BE2C (cell line): ENCODE data around the gene FAM187B.
"Not testable (repeated sequence)": the region's sequence is repeated elsewhere in the genome, so short reads cannot be mapped to it uniquely, and the experiment has no call there.

ENCODE experiments used
- DNase-seq: peaks from one replicate; pipeline ENCODE4 v3.0.0-alpha.2; 2020
- H3K27me3 ChIP-seq: fragments of 250-450 bp; sonication (Bioruptor Pico); 2 replicates; pipeline ENCODE4 v1.5.1; 2020; ENCODE audit warnings: mild to moderate bottlenecking
- H3K36me3 ChIP-seq: fragments of 250-450 bp; sonication (Bioruptor Pico); 2 replicates; pipeline ENCODE4 v1.5.1; 2020; ENCODE audit warnings: mild to moderate bottlenecking
- H3K4me1 ChIP-seq: fragments of 250-450 bp; sonication (Bioruptor Pico); 2 replicates; pipeline ENCODE4 v1.5.1; 2020
- H3K4me3 ChIP-seq: 2 replicates; pipeline ENCODE4 v1.5.1; 2011; ENCODE audit warnings: low read depth, low read length
- H3K9me3 ChIP-seq: fragments of 250-450 bp; sonication (Bioruptor Pico); 2 replicates; pipeline ENCODE4 v1.5.1; 2020
- CTCF ChIP-seq: IDR thresholded peaks from 2 replicates; pipeline ENCODE4 v1.5.1; 2012; ENCODE audit warnings: mild to moderate bottlenecking, low read depth, low read length

The FAM187B gene

GRCh38 chr19:35240327-35240726, 11.8 kb upstream of the FAM187B start:
- no peaks in the 10 kb centered on the region; the same call in 1 of the 2 replicates for H3K9me3 ChIP-seq
- no peak for TF ChIP-seq CTCF
- H3K4me1 ChIP-seq = no peaks in the 10 kb centered on the region
- peaks cover 10% of the 10 kb centered on the region for H3K27me3 ChIP-seq
- no peak overlapping the region for H3K4me3 ChIP-seq
- no peaks in the 10 kb centered on the region for H3K36me3 ChIP-seq
- no peak for DNase-seq

- not testable (repeated sequence) for DNase-seq, H3K4me3 ChIP-seq, H3K9me3 ChIP-seq, H3K36me3 ChIP-seq, H3K4me1 ChIP-seq
- H3K27me3 ChIP-seq = peaks cover 10% of the 10 kb centered on the region
Measured at GRCh38 chr19:35239597-35239996, 11.1 kb upstream of the FAM187B start.

GRCh38 chr19:35236638-35237400, 8.3 kb upstream of the FAM187B start:
- Histone ChIP-seq H3K4me1 (no peaks in the 10 kb centered on the region), H3K36me3 (no peaks in the 10 kb centered on the region), H3K27me3 (no peaks in the 10 kb centered on the region; the same call in 1 of the 2 replicates), H3K4me3 (no peak overlapping the region), H3K9me3 (no peaks in the 10 kb centered on the region; the same call in 1 of the 2 replicates)
- no peak for TF ChIP-seq CTCF
- DNase-seq = no peak

GRCh38 chr19:35232912-35233311, 4.4 kb upstream of the FAM187B start:
- Histone ChIP-seq H3K4me3 (no peak overlapping the region), H3K27me3 (no peaks in the 10 kb centered on the region), H3K36me3 (no peaks in the 10 kb centered on the region), H3K4me1 (no peaks in the 10 kb centered on the region), H3K9me3 (no peaks in the 10 kb centered on the region; the same call in 1 of the 2 replicates)
- no peak for DNase-seq
- no peak for TF ChIP-seq CTCF

- no peaks in the 10 kb centered on the region; the same call in 1 of the 2 replicates for H3K9me3 ChIP-seq
- TF ChIP-seq CTCF = no peak
- no peaks in the 10 kb centered on the region for H3K4me1 ChIP-seq
- H3K4me3 ChIP-seq = no peak overlapping the region
- H3K27me3 ChIP-seq = no peaks in the 10 kb centered on the region
- H3K36me3 ChIP-seq = no peaks in the 10 kb centered on the region
- no peak for DNase-seq
Measured at GRCh38 chr19:35231956-35232645, 3.6 kb upstream of the FAM187B start.

- Histone ChIP-seq H3K9me3 (no peaks in the 10 kb centered on the region), H3K4me1 (no peaks in the 10 kb centered on the region), H3K36me3 (no peaks in the 10 kb centered on the region), H3K4me3 (no peak overlapping the region), H3K27me3 (no peaks in the 10 kb centered on the region)
- no peak for TF ChIP-seq CTCF
- no peak for DNase-seq
Measured at GRCh38 chr19:35229601-35230000, 1.1 kb upstream of the FAM187B start.
